C4-2B (cell line): ENCODE results near the gene CCR9.

Source experiments
- CTCF ChIP-seq: fragments of 450-650 bp; conservative IDR thresholded peaks from 2 replicates; pipeline ENCODE4 v1.5.1; 2017; ENCODE audit warnings: mild to moderate bottlenecking
- ZFX ChIP-seq: fragments of 450-650 bp; IDR thresholded peaks from 2 replicates; pipeline ENCODE4 v1.6.1; 2017

GRCh38 chr3:45943207-45943846, 57.0 kb downstream of the CCR9 start, which contains the start of gene CXCR6:
- TF ChIP-seq CTCF, result no peak
- TF ChIP-seq ZFX, result no peak
